DMS114 treated with DMSO at 0.1 percent for 48 hours (cell line): Measurements from ENCODE around the gene DZIP1.

ENCODE experiments used
- DNase-seq: peaks from one replicate; lab custom pipeline; 2025; ENCODE audit not compliant: unreplicated experiment; lab: John Stamatoyannopoulos, UW

DZIP1 gene

GRCh38 chr13:95643571-95643935 is 953 bp downstream of the DZIP1 start:
- no peak for DNase-seq

- DNase-seq: no peak
Measured at GRCh38 chr13:95642999-95643398, 1.5 kb downstream of the DZIP1 start.

- DNase-seq: no peak
Measured at GRCh38 chr13:95642028-95642621, 2.4 kb downstream of the DZIP1 start.

- peak; percentile 5 for DNase-seq
Measured at GRCh38 chr13:95641291-95642027, 3.0 kb downstream of the DZIP1 start.

- DNase-seq: no peak
Measured at GRCh38 chr13:95636853-95637252, 7.7 kb downstream of the DZIP1 start.

- DNase-seq: no peak
Measured at GRCh38 chr13:95630593-95630992, 13.9 kb downstream of the DZIP1 start.

GRCh38 chr13:95629071-95629470 is 15.4 kb downstream of the DZIP1 start:
- no peak for DNase-seq

GRCh38 chr13:95628488-95628887 is 16.0 kb downstream of the DZIP1 start:
- no peak for DNase-seq

- no peak for DNase-seq
Measured at GRCh38 chr13:95627590-95627989, 16.9 kb downstream of the DZIP1 start.

GRCh38 chr13:95626768-95627167 is 17.7 kb downstream of the DZIP1 start:
- no peak for DNase-seq

- DNase-seq: peak; percentile 10
Measured at GRCh38 chr13:95624020-95624419, 20.5 kb downstream of the DZIP1 start.

GRCh38 chr13:95623141-95623540 is 21.4 kb downstream of the DZIP1 start:
- no peak for DNase-seq

GRCh38 chr13:95620825-95621498 is 23.5 kb downstream of the DZIP1 start:
- no peak for DNase-seq

- DNase-seq: no peak
Measured at GRCh38 chr13:95620030-95620824, 24.3 kb downstream of the DZIP1 start.

GRCh38 chr13:95615539-95615938 is 29.0 kb downstream of the DZIP1 start:
- no peak for DNase-seq

- no peak for DNase-seq
Measured at GRCh38 chr13:95614641-95615245, 29.8 kb downstream of the DZIP1 start.

- DNase-seq: no peak
Measured at GRCh38 chr13:95608640-95609323, 35.7 kb downstream of the DZIP1 start.

- DNase-seq: no peak
Measured at GRCh38 chr13:95607366-95607765, 37.1 kb downstream of the DZIP1 start.

GRCh38 chr13:95605448-95606125 is 38.9 kb downstream of the DZIP1 start:
- no peak for DNase-seq

- DNase-seq: no peak
Measured at GRCh38 chr13:95604556-95604915, 40.0 kb downstream of the DZIP1 start.
